GM21360 (cell line): Measurements from ENCODE around the gene IQCK.

Experiments used
- ATAC-seq: cut with Tn5 transposase; IDR thresholded peaks from one replicate; pipeline ENCODE4 v1.9.1; 2021; ENCODE audit warnings: mild to moderate bottlenecking, moderate library complexity; ENCODE audit not compliant: unreplicated experiment

IQCK gene

GRCh38 chr16:19753815-19754643 is 36.0 kb downstream of the IQCK start:
- no peak for ATAC-seq

- no peak for ATAC-seq
Measured at GRCh38 chr16:19754644-19755036, 36.6 kb downstream of the IQCK start.

GRCh38 chr16:19755268-19755667 is 37.2 kb downstream of the IQCK start:
- ATAC-seq: no peak

GRCh38 chr16:19757026-19757425 is 39.0 kb downstream of the IQCK start:
- ATAC-seq: no peak

GRCh38 chr16:19757762-19758595 is 39.9 kb downstream of the IQCK start:
- no peak for ATAC-seq

GRCh38 chr16:19760356-19761060 is 42.4 kb downstream of the IQCK start:
- no peak for ATAC-seq

GRCh38 chr16:19765860-19766553 is 47.9 kb downstream of the IQCK start:
- ATAC-seq: no peak

- ATAC-seq: no peak
Measured at GRCh38 chr16:19766554-19766884, 48.4 kb downstream of the IQCK start.

- ATAC-seq: no peak
Measured at GRCh38 chr16:19766988-19767387, 48.9 kb downstream of the IQCK start.

- ATAC-seq: no peak
Measured at GRCh38 chr16:19767497-19767896, 49.4 kb downstream of the IQCK start.

- ATAC-seq: no peak
Measured at GRCh38 chr16:19769239-19769638, 51.2 kb downstream of the IQCK start.

GRCh38 chr16:19771040-19771439 is 53.0 kb downstream of the IQCK start:
- no peak for ATAC-seq

GRCh38 chr16:19771796-19772195 is 53.7 kb downstream of the IQCK start:
- no peak for ATAC-seq

- ATAC-seq: no peak
Measured at GRCh38 chr16:19774024-19774423, 56.0 kb downstream of the IQCK start.

GRCh38 chr16:19776147-19776546 is 58.1 kb downstream of the IQCK start:
- no peak for ATAC-seq

- ATAC-seq: no peak
Measured at GRCh38 chr16:19776565-19776964, 58.5 kb downstream of the IQCK start.

GRCh38 chr16:19780321-19780720 is 62.2 kb downstream of the IQCK start:
- ATAC-seq: no peak

GRCh38 chr16:19781226-19781625 is 63.2 kb downstream of the IQCK start:
- ATAC-seq: no peak

- no peak for ATAC-seq
Measured at GRCh38 chr16:19783363-19784182, 65.5 kb downstream of the IQCK start.

GRCh38 chr16:19784183-19784736 is 66.2 kb downstream of the IQCK start:
- no peak for ATAC-seq
